KOPT-K1 (cell line): ENCODE data around the gene TBC1D17.

Source experiments
- H3K27ac ChIP-seq: fragments of 200-600 bp; sonication (generic); 2 replicates; pipeline ENCODE4 v1.5.1; 2016; ENCODE audit warnings: antibody characterized with exemption, mild to moderate bottlenecking, low read depth, low read length; ENCODE audit not compliant: poor library complexity, severe bottlenecking
- H3K36me3 ChIP-seq: fragments of 200-600 bp; sonication (generic); 2 replicates; pipeline ENCODE4 v1.5.1; 2017; ENCODE audit warnings: antibody characterized with exemption, mild to moderate bottlenecking, low read length, moderate library complexity; ENCODE audit not compliant: insufficient read depth
- H3K9me3 ChIP-seq: fragments of 200-600 bp; sonication (generic); 2 replicates; pipeline ENCODE4 v1.5.1; 2017; ENCODE audit warnings: antibody characterized with exemption, low read length, mild to moderate bottlenecking; ENCODE audit not compliant: insufficient read depth, poor library complexity, severe bottlenecking

Gene TBC1D17

DNA sequence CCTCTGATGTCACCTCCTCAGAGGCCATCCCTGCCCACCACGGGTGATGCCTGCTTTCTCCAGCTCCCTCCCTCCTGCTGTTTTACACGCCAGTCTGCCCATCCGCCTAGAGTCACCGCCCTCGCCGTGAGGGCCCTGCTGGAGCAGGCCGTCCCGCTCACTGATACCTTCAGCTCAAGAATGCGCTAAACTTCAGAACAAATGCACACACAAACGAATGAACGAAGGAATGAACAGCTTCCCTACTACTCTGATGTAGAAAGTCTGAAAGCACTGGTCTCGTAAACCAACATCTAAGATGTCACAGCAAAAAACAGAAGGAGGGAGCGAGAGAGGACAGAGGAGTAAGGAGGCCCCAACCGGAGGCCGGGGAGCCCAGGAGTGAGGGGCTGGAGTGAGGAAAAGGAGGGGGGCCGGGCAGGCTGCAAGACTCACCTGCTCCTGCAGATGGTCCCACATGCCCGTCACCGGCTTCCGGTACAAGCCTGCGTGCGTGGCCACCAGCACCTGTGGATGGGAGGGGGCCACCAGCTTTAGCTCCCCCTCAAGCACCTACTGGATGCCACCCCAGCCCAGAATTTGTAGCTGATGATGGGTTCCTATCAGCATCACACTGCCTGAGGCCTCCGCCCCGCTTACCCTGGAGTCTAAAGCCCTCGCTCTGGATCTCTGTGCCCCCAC, 14.1 kb upstream of the TBC1D17 start:
- Histone ChIP-seq H3K36me3 (peaks cover 64% of the 10 kb centered on the region), H3K27ac (no peak overlapping the region), H3K9me3 (no peaks in the 10 kb centered on the region)

DNA sequence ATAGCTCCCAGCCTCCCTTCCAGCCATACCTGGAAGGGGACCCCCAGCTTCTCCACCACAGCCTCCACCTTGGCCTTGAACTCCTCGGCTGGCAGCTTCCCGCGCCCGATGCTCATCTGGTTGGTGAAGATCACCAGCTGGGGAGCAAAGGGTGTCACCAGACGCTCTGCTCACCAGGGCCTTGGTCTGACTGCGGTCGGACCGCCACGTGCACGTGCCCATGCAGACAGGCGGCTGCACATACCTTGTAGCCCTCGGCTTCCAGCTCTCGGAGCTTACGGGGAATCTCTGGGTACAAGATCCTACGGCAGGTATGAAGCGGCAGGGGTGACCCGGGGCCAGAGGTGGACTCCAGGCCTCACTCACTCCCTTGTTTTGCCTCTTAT, 13.6 kb upstream of the TBC1D17 start:
- Histone ChIP-seq H3K9me3 (no peaks in the 10 kb centered on the region), H3K27ac (no peak overlapping the region), H3K36me3 (peaks cover 59% of the 10 kb centered on the region)

DNA sequence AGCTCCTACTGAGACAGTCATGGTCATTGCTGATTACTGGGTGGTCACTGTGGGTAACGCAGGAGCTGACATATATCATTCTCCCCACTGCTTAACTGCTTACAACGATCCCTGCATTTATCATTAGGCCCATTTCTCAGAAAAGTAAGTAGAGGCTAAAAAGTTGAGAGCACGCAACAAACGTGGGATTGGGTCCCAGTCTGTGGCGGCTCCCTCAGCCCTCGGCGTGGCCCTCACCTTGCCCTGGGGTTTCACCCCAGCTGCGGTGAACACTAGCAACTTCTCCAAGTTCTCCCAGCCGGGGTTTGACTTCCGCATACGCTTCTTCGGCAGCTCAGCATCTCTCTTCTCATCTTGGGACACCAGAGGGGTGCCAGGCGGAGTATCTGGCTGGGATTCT, 12.6 kb upstream of the TBC1D17 start:
- Histone ChIP-seq H3K9me3 (no peaks in the 10 kb centered on the region), H3K36me3 (peaks cover 51% of the 10 kb centered on the region), H3K27ac (no peak overlapping the region)

DNA sequence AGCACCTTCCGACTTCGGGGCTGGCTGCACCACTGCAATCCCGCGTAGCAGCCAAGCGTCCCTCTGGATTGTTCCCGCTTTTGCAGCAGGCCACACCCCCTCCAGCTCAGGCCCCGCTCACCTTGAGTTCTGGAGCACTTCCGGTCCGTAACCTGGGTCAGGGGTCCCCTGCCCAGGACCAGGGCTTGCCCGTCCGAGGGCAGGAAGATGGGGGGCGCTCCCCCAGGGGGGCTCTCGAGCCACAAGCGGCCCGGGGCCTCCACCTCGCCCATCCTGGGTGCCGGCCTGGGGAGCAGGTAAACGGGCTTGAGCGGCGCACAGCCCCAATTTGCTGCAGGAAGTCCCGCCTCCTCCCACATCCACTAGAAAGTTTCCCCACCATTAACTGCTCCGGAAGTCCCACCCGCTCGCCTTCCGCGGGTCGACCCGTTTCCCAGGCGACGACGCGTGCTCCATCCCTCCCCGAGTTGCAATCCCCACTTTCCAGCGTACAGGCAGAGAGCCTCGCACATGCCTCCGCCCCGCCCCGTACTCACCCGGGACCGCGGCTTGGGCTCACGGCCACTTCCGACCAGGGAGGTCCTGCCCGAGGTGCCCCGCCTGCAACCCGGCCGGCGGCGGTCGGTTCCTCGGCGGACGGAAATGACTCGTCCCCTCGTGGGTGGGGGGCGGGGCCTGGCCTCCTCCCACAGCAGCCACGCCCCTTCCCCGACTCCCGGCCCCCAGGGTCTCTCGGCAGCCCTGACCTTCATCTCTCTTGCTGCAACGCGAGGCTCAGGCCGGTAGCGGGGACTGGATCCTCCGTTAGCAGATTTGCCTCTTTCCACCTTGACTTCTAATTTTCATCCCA, 10.3 kb upstream of the TBC1D17 start, which contains the start of gene PNKP:
Gene PNKP (minus strand): TSS at position 644 of the 850 bp plus-strand sequence. CDS start 372 bp downstream, at position 272.
- Histone ChIP-seq H3K27ac (peak within 1 kb of the TSS; percentile 77), H3K36me3 (peaks cover 30% of the 10 kb centered on the region), H3K9me3 (no peaks in the 10 kb centered on the region)

DNA sequence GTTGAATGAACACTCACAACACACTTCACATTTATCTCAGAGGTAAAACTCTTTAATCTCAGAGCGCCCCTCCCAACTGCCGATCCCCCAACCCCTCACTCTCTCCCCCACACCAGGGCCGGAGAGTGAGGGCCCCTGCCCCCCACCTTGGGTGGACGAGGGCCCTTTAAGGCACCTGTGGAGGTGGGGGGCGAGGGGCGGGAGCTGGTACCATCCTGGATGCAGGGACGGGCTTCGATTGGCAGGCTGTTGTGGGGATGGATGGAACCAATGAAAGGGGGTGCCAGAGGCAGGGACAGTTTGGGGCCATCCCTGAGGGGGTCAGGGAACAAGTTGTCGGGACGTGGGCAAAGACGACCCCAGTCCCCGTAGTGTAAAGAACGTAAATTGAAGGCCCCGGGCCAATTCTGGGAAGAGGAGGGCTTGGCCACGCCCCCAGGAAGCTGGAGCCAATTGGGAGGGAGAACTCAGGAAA, 8.5 kb upstream of the TBC1D17 start:
- peak overlapping the region; percentile 39 for H3K27ac ChIP-seq
- H3K9me3 ChIP-seq, result no peaks in the 10 kb centered on the region
- peaks cover 12% of the 10 kb centered on the region for H3K36me3 ChIP-seq

DNA sequence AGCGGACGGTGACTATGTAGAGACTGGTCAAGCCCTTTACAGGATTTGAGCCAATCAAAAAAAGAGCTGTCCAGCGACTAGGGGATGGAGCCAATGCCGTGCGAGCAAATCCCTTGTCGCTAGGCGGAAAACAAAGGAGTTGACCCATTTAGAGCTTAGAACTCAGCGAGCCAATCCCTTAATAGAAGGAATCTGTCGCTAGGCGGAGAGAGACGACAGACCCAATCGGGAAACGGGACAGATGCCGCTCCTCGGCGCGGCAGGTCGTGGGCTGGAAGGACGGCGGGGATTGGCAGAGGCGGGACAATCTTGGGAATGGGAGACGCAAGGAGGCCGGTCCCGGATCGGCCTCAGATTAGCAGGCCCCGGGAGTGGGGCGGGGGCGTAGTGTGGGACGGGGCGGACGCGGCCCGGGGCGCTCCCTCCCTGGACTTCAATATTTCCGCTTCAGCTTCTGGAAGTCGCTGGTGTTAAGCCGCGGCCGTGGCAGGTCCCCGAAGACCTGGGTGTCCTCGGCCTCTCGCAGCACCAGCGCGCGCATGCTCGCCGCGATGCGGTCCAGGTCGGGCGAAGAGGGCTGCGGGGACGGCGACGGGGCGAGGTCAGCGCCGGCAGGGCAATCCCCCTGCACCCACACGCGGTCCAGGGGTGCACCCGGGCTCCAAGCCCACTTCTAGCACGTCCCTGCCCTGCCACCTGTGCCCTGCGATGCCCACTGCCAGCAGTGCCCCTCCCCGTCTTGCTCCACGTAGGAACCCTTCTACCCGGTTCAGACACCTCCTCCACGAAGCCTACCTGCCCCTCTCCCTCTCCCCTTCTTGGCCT, 7.8 kb upstream of the TBC1D17 start:
- H3K36me3 ChIP-seq, result peaks cover 5% of the 10 kb centered on the region
- no peaks in the 10 kb centered on the region for H3K9me3 ChIP-seq
- peak overlapping the region; percentile 61 for H3K27ac ChIP-seq

DNA sequence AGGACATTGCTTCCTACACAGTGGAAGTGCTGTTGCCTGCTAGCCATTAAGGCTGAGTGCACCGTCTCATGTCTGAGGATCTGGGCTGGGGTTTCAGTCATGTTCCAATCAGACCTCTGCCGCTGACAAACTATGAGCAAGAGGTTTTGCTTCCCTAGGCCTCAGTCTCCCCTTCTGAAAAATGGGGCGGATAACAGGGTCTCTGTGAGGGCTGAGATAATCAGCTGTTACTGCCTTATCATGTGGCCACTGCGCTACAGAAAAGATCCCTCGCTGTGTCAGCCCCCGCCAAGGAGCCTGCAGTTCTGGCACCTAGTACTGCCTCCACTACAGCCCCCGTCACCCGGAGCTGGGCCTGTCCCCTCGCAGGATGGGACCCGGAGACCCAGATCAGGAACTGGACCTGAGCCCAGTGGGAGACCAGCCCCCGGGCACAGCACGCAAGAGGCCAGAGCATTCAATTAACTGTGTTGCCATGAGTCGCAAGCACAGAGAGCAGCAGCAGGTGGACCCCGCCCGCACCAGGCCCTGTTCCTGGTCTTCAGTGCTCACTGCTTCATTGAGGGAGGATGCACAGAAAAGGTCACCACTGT, 7.1 kb upstream of the TBC1D17 start:
- Histone ChIP-seq H3K27ac (peak overlapping the region; percentile 61), H3K36me3 (no peaks in the 10 kb centered on the region), H3K9me3 (no peaks in the 10 kb centered on the region)

DNA sequence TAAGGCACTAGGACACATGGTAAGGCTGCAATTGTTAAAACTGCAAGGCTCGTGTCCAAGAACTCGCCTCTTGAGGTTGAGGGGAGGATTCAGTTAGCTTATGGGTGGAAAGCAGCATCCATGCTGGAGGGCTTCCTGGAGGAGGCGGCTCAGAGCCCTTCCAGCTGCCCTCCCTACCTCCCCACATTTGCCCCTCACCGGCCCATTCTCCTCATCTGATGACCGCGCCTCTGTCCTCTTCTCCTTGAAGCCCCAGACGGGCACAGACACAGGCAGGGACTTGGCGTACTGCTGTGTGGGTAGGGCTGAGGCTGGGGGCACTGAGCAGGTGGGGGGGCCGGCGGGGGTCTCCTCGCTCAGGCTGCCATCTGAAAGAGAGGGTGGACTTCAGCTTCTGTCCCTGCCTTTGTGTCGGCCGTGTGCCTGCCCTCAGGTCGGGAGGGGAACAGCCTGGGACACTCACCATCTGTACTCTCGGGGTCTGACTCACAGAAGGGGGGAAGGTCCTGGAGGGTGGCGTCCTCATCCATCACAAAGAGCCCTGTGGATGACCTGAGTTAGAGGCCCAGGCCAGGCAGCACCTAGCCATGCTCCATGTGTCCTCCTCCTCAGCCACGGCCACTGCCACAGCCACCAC, 6.0 kb upstream of the TBC1D17 start:
- Histone ChIP-seq H3K36me3 (no peaks in the 10 kb centered on the region), H3K9me3 (no peaks in the 10 kb centered on the region), H3K27ac (no peak overlapping the region)

DNA sequence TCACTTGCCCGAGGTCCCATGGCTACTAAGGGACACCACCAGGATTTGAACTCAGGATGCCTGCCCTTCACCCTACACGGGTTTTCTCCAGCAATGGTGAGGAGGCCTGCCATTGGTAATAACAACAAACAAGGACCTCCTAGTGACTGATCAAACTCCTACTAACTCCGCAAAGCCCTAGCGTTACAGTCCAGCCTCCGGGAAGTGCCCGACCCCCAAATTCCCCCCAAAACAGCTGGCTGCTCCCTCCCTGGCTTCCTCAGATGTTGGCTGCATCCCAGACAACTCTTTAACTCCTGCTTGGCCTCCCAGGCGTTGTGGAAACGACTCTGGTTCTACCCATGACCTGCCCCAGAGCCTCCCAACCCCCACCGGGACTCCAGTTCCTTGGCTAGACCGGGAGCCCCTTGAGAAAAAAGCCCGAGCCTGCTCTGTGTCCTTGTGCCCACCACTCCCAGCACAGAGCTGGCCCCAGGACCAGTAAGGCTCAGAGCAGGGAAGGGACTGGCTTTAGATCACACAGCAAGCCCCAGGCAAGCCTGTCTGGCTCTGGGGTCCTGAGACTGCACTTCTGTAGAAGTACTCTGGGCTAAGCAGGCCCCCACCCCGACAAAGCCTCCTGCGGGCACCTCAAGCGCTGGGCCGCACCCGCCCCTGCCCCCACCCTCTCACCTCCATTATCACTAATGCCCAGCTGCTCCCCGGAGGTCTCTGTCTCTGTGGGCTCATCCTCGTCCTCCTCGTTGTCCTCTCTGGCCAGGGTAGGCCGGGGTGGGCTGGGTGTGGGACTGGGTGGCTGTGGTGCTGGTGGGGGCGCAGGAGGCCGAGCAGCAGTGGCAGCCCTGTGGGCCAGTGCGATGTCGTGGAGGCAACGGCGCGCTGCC, 5.0 kb upstream of the TBC1D17 start:
- H3K36me3 ChIP-seq, result no peaks in the 10 kb centered on the region
- no peaks in the 10 kb centered on the region for H3K9me3 ChIP-seq
- H3K27ac ChIP-seq, result no peak overlapping the region

DNA sequence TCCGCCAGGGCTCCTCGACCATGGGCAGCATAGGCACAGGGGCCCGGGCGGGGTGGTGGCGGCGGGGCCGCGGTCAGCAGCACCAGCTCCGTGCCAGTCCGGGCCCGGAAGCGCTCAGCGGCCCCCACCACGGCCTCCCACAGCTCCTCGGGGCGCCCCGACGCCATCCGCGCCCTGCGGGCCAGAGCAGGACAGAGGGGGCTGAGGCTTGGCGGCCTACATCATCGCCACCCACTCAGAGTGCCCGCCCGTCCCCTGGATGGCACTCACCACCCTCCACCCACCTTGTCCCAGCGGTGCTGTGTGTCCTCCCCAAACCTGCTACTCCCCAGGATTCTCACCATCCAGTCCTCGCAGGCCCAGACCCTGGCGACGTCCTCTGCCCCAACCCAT, 4.4 kb upstream of the TBC1D17 start:
- Histone ChIP-seq H3K36me3 (no peaks in the 10 kb centered on the region), H3K27ac (no peak overlapping the region), H3K9me3 (no peaks in the 10 kb centered on the region)

DNA sequence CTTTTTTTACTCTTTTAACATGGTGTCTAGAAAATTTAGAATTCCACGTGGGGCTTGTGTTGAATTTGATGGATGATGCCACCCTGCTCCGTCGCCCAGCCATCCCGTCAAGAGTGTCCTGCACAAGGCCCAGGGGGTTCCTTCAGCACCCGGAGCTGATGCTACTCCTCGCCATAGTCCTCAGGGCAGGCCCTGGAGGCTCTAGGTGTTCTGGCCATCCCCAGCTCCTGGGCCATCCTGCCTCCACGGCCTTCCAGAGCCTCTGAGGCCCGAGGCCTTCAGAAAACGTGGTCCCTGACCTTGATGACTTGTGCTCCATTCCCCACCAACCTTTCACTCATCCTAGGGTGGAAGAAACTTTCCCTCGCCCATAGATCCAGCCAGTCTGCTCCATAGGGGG, 3.7 kb upstream of the TBC1D17 start:
- Histone ChIP-seq H3K9me3 (no peaks in the 10 kb centered on the region), H3K27ac (no peak overlapping the region), H3K36me3 (no peaks in the 10 kb centered on the region)

DNA sequence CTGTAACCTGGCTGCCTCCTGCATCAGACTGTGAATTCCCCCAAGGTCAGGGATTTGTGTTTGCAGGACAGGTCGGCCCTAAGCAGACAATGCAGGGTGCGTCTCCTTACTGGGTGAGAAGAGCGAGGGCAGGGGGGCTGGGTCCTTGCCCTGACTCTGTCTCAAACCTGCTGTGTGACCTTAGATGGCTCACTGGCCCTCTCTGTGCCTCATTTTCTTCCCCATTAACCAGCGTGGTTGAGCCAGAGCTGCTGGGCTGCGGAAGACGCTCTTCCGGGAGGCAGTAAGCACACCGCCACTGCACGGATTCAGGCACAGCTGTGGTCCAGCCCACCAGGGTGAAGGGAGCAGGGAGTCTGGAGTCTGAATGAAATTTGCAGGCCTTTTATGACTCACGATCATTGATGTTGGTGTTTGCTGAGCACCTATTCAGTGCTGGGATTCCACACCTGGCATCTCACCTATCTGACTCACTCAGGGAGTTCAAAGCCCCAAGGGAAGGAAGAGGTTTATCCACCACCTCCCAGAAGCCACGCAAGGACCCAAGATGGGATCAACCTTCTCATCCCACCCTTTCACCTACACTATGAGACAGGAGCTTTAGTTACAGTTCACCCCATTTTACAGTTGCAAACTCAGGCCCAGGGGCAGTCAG, 2.9 kb upstream of the TBC1D17 start:
- Histone ChIP-seq H3K27ac (no peak overlapping the region), H3K36me3 (no peaks in the 10 kb centered on the region), H3K9me3 (no peaks in the 10 kb centered on the region)

DNA sequence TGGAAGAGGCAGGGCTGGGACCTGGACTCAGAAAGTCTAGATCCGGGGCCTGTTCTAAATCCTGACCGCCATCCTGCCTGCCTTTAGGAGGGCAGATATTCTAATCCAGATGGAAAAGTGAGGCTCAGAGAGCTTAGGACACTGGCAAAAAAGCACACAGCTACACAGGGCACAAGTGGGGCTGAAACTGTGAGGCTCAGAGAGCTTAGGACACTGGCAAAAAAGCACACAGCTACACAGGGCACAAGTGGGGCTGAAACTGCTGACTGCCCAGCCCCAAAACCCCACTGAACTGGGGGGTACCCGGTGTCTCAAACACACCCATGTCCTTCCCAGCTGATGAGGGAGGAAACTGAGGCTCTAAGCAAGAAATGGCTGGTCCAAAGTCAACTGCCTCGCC, 2.3 kb upstream of the TBC1D17 start:
- Histone ChIP-seq H3K9me3 (no peaks in the 10 kb centered on the region), H3K27ac (peak overlapping the region; percentile 96), H3K36me3 (peaks cover 2% of the 10 kb centered on the region; the same call in 1 of the 2 replicates)
